Measurements from ENCODE around the gene ERP27.

ERP27 gene

GRCh38 chr12:14871247-14871646 lies 67.1 kb downstream of the ERP27 start:
- DNase-seq (ENCODE audit: low read depth in 2 of 2): no peak

DNA sequence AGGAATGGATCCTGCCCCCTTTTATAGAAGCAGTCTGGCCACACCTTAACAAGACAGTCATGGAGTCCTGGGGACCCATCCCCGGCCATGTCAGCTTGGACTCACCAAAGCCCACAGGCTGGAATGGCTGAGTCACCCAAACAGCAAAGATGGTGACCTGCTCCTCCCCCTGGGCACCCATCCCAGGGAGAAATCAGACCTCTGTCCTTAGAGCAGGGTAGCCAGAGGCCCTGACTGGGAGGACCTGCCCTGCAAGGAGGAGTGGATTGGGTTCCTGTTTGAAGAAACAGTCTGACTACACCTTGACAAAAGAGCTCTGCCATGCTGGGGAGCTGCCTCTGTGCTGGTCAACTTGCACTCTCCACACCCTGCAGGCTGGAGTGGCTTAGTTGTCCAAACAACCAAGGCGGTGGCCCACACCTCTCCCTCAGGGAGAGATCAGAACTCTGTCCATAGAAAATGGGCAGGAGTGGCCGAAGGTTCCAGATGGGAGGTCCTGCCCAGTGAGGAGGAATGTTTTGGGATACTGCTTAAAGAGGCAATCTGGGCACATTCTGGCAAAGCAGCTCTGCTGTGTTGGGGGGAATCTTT lies 69.3 kb downstream of the ERP27 start:
- DNase-seq (ENCODE audit: low read depth in 2 of 2): no peak

All from fibroblast of skin of left quadriceps (primary cell).